Activated CD4-positive, alpha-beta T cell treated with anti-CD3 and anti-CD28 coated beads for 4 hours (primary cell): ENCODE data around the gene UGT2B28.
"Not testable (repeated sequence)": the region's sequence is repeated elsewhere in the genome, so short reads cannot be mapped to it uniquely, and the experiment has no call there.

ENCODE experiments used
- DNase-seq, 2 donors: peaks; one replicate each; pipeline ENCODE4 v3.0.0-alpha.2; 2020

The UGT2B28 gene

GRCh38 chr4:69343558-69344420 is 63.5 kb downstream of the UGT2B28 start:
- DNase-seq: not testable (repeated sequence)
